Cardiac atrium fibroblast (primary cell): ENCODE measurements around the gene FAM120B. TPM values are rescaled to one million over a fixed set of nuclear protein-coding genes. Genes with fewer than 3 reads are reported as not detected.

Experiments used
- total RNA-seq: library from RNA; depleted of rRNA; stranded (reverse); fragments of >200 nt; gene quantifications from 2 replicates; pipeline ENCODE4 v1.2.3, GENCODE V29; 2015

Gene FAM120B, protein sequence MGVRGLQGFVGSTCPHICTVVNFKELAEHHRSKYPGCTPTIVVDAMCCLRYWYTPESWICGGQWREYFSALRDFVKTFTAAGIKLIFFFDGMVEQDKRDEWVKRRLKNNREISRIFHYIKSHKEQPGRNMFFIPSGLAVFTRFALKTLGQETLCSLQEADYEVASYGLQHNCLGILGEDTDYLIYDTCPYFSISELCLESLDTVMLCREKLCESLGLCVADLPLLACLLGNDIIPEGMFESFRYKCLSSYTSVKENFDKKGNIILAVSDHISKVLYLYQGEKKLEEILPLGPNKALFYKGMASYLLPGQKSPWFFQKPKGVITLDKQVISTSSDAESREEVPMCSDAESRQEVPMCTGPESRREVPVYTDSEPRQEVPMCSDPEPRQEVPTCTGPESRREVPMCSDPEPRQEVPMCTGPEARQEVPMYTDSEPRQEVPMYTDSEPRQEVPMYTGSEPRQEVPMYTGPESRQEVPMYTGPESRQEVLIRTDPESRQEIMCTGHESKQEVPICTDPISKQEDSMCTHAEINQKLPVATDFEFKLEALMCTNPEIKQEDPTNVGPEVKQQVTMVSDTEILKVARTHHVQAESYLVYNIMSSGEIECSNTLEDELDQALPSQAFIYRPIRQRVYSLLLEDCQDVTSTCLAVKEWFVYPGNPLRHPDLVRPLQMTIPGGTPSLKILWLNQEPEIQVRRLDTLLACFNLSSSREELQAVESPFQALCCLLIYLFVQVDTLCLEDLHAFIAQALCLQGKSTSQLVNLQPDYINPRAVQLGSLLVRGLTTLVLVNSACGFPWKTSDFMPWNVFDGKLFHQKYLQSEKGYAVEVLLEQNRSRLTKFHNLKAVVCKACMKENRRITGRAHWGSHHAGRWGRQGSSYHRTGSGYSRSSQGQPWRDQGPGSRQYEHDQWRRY
- 14.4 and 15.4 TPM in 2 replicates for total RNA-seq

DNA sequence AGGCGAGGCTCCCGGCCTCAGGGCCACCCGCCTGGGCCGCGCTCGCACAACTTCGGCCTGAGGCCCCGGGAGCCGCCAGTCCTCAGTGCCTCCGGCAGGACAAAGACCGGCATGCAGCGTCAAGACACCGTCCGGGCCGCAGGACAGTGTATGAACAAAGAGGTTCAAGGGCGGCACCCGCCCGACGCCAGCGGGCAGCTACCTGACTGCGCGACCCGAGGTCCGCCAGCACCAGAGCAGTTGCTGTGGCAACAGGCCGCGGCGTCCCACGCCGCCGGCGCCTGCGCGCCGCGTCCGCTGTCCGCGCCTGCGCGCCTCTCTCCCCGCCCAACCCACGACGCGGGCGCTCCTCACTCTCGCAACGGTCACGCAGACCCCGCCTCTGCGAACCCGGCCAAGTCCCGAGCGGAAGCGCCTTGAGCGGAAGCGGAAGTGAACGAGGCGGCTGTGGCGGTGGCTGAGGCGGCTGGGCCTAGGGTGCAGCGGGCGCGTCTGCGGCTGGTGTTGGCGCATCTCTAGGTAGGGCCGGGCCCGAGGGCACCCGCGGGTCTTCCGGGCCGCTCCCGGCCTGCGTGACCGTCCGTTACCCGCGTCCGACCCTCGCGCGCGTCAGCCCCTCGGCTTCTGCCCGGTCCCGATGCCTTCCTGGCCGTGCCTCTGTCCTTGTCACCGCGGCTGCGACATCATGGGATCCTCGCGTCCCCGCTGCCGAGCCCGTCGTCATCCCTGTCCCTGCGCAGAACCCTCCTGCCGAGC is at the start of gene FAM120B:
FAM120B (plus strand) TSS at position 435 of the 756 bp plus-strand sequence. CDS start 10,633 bp downstream, outside the sequence.

GRCh38 chr6:170290296-170291128 is 16.0 kb upstream of the FAM120B start, which contains the start of gene DLL1:
Gene DLL1 (minus strand): TSS chr6:170291078. CDS start chr6:170290139, 939 bp downstream.

Other genes starting within 250 kb of the FAM120B start
- under 0.01 and 0.16 TPM in 2 replicates for gene DLL1, start 15.7 kb upstream of the FAM120B start, total RNA-seq
- gene PSMB1, start 246.5 kb downstream of the FAM120B start, total RNA-seq, result 231 and 292 TPM in 2 replicates
- 9.2 and 12.6 TPM in 2 replicates for gene TBP, start 247.6 kb downstream of the FAM120B start, total RNA-seq